Activated T-helper 1 cell treated with anti-CD3 and anti-CD28 coated beads, Interleukin-12 subunit alpha, Interleukin-12 subunit beta, Interleukin-2, Interleukin-4 antibody, amounts not matched to agents 30 ng/mL and 10 ng/mL and 1 ng/mL, durations not matched to agents 14 hours and 24 hours and 36 hours (primary cell): Measurements from ENCODE around the gene ODAPH. TPM values are rescaled to one million over a fixed set of nuclear protein-coding genes. Genes with fewer than 3 reads are reported as not detected.

Source experiments
- DNase-seq: peaks from one replicate; pipeline ENCODE4 v3.0.0; 2021; ENCODE audit warnings: low spot score
- H3K27ac Mint-ChIP-seq: one replicate; pipeline ENCODE4 v1.8.0; 2021; ENCODE audit warnings: mild to moderate bottlenecking, mixed read lengths
- H3K27me3 Mint-ChIP-seq: one replicate; pipeline ENCODE4 v1.8.0; 2022; ENCODE audit warnings: mild to moderate bottlenecking, moderate library complexity, mixed read lengths; ENCODE audit not compliant: insufficient read depth
- H3K36me3 Mint-ChIP-seq: one replicate; pipeline ENCODE4 v1.8.0; 2021; ENCODE audit warnings: low read depth, mixed read lengths
- H3K4me1 Mint-ChIP-seq: one replicate; pipeline ENCODE4 v1.8.0; 2021; ENCODE audit warnings: low read depth, mixed read lengths
- H3K4me3 Mint-ChIP-seq: one replicate; pipeline ENCODE4 v1.8.0; 2021; ENCODE audit warnings: mild to moderate bottlenecking, moderate library complexity, mixed read lengths
- H3K9me3 Mint-ChIP-seq: one replicate; pipeline ENCODE4 v1.8.0; 2021; ENCODE audit warnings: mixed read lengths
- intact Hi-C: fragments of 100-400 bp; cut with micrococcal nuclease; formaldehyde crosslinking; loops from one replicate; pipeline ENCODE4 v1.15.1; 2024
- total RNA-seq: library from RNA; stranded (reverse); gene quantifications from 2 replicates; pipeline ENCODE4 v1.2.3, GENCODE V29; 2022

Gene ODAPH
- total RNA-seq, 1 donor from 2014 or later = 1.4 TPM

DNA sequence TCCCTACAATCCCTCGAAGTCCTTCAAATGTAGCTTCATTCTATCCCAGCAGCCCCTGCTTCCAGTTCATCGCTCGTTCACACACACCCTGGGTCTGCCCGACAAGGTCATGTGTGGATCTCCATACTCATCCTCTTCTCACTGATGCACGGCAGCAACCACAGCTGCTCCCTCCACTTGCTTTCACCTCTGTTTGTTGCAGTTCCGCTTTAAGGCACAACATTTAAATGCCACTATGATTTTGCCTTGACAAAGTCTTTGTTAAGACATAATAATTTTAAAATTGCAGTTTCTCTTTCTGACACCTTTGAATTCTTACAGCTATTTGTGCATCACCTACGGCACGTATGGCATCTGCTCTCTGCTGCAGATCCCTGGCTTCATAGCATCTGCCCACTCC lies 1.8 kb downstream of the ODAPH start:
- intact Hi-C loops = no loop called here
- H3K9me3 Mint-ChIP-seq = no peaks in the 10 kb centered on the region
- no peak overlapping the region for H3K4me3 Mint-ChIP-seq
- H3K4me1 Mint-ChIP-seq = peaks cover 5% of the 10 kb centered on the region
- no peaks in the 10 kb centered on the region for H3K36me3 Mint-ChIP-seq
- DNase-seq = no peak
- H3K27me3 Mint-ChIP-seq = peaks cover 3% of the 10 kb centered on the region
- no peak overlapping the region for H3K27ac Mint-ChIP-seq

DNA sequence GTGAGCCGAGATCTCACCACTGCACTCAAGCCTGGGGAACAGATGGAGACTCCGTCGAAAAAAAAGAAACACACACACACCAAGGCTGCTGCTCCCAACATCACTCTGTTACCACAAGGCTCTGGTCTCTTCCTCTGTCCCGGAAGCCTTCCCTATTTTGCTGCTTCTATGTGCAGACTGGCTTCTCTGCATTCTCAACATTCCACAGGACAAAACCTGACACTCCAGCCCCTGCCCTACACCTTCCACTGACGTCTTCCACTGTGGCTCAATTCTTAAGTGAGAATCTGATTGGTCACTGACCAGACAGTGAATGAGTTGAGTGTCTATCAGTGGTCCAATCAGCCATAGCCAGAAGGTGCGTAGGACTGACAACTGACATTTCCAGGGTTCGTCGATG lies 5.9 kb downstream of the ODAPH start:
- Mint-ChIP-seq H3K27me3 (peaks cover 3% of the 10 kb centered on the region), H3K4me1 (peaks cover 16% of the 10 kb centered on the region), H3K27ac (no peak overlapping the region), H3K4me3 (no peak overlapping the region), H3K9me3 (no peaks in the 10 kb centered on the region), H3K36me3 (no peaks in the 10 kb centered on the region)
- intact Hi-C loops = no loop called here
- DNase-seq = no peak

DNA sequence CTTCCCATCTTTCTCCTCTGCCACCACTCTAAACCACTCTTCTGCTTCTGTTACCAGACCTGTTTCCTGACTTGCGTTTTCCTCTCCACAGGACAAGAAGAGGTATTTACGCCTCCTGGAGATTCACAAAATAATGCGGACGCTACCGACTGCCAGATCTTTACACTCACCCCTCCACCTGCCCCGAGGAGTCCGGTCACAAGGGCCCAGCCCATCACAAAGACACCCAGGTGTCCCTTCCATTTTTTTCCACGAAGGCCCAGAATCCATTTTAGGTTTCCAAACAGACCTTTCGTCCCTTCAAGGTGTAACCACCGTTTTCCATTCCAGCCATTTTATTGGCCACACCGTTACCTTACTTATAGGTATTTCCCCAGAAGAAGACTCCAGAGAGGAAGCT lies 8.2 kb downstream of the ODAPH start:
- DNase-seq = no peak
- Mint-ChIP-seq H3K27ac (no peak overlapping the region), H3K36me3 (no peaks in the 10 kb centered on the region), H3K27me3 (peaks cover 3% of the 10 kb centered on the region), H3K9me3 (no peaks in the 10 kb centered on the region), H3K4me1 (peaks cover 11% of the 10 kb centered on the region), H3K4me3 (no peak overlapping the region)
- intact Hi-C loops = no loop called here

DNA sequence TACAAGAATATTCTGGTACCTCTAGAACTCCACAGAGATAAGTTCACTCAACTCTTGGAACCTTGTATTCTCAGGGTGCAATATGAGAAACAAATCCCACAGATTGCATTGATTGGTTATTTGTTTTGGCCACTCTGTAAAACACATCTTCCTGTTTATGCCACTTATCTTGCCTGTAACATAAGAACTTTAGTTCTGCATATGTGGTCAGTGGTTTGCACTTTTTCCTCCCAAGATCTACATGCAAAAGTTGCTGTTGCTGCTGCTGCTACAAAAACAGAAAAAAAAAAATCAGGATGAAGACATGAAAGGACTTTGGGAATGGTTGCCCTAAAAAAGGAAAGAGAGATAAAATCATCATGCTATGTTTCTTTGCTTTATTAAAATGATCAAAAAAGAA lies 9.6 kb downstream of the ODAPH start:
- peaks cover 11% of the 10 kb centered on the region for H3K4me1 Mint-ChIP-seq
- DNase-seq = no peak
- no peak overlapping the region for H3K4me3 Mint-ChIP-seq
- H3K27me3 Mint-ChIP-seq = peaks cover 3% of the 10 kb centered on the region
- no peak overlapping the region for H3K27ac Mint-ChIP-seq
- H3K36me3 Mint-ChIP-seq = no peaks in the 10 kb centered on the region
- H3K9me3 Mint-ChIP-seq = no peaks in the 10 kb centered on the region
- intact Hi-C loops = no loop called here

DNA sequence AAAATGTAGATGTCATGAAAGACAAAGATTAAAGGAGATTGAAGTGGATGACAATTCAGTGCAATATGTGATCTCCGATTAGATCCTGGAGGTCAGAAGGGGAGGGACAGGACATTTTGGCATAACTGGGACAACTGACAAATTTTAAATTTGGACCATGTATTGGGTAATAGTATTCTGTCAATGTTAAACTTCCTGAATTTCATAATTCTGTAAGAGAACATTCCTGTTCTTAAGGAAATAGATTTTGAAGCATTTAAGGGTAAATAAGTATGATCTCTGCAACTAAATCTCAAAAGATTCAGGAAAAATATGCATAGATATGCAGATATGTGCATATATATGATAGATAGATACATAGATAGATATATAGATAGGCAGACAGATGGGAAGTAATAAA lies 11.0 kb downstream of the ODAPH start:
- intact Hi-C loops = no loop called here
- Mint-ChIP-seq H3K4me1 (peaks cover 11% of the 10 kb centered on the region), H3K36me3 (no peaks in the 10 kb centered on the region), H3K9me3 (no peaks in the 10 kb centered on the region), H3K27me3 (peaks cover 4% of the 10 kb centered on the region), H3K4me3 (no peak overlapping the region), H3K27ac (no peak overlapping the region)
- no peak for DNase-seq

DNA sequence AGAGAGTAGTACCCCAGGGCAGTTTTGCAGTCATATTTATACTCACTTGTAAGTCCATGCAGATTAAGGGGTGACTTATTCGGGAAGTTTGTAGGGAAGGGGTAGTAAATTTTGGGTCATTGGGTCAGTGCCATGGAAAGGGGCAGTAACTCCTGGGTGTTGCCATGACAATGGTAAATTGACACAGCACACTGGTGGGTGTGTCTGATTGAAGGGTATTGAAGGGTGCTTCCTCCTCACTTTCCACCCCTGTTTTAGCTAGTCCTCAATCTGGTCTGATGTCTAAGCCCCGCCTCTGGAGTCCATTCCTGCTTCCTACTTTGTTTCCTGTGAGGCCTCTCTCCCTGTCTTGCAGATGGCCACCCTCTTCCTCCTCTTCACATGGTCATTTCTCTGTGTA lies 11.9 kb downstream of the ODAPH start:
- Mint-ChIP-seq H3K4me3 (no peak overlapping the region), H3K4me1 (peaks cover 11% of the 10 kb centered on the region), H3K27ac (no peak overlapping the region), H3K36me3 (no peaks in the 10 kb centered on the region), H3K9me3 (no peaks in the 10 kb centered on the region), H3K27me3 (peaks cover 7% of the 10 kb centered on the region)
- intact Hi-C loops = no loop called here
- DNase-seq = no peak

DNA sequence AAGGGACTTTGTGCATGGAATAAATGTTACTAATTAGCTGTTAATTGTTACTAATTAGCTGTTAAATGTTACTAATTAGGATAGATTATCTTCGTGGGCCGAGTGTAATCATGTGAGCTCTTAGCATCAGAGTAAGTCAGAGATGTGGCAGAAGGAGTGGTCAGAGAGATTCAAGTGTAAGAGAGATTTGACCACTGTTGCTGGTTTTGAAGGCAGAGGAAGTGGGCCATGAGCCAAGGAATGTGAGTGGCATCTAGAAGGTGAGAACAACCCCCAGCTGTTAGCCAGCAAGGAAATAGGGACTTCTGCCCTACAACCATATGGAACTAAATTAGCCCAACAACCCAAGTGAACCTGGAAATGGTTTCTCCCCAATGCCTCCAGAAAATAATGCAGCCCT lies 28.2 kb downstream of the ODAPH start:
- intact Hi-C loops = no loop called here
- no peak overlapping the region for H3K27ac Mint-ChIP-seq

DNA sequence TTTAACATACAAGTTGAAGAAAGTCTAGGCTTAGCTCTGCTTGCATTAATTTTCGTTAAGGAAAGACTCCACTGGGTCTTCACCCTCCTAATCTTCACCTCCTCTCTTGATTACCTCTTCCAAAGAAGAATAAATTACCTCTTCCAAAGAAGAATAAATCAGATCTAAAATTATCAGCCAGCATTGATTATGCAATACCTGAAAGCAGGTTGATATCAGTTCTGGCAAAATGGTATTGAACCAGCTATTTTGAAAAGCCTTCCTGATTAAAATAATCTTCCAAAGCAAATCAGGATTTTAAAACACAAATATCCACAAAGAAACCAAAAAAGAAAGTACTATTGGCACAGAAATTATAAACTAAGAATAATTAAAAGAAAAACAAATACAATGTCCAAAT lies 37.5 kb downstream of the ODAPH start:
- H3K27me3 Mint-ChIP-seq = peaks cover 2% of the 10 kb centered on the region
- no peaks in the 10 kb centered on the region for H3K4me1 Mint-ChIP-seq
- DNase-seq = no peak
- intact Hi-C loops = no loop called here
- H3K4me3 Mint-ChIP-seq = no peak overlapping the region
- H3K9me3 Mint-ChIP-seq = no peaks in the 10 kb centered on the region
- no peaks in the 10 kb centered on the region for H3K36me3 Mint-ChIP-seq
- no peak overlapping the region for H3K27ac Mint-ChIP-seq

More for the DNA sequence above, 28.2 kb downstream of the ODAPH start:
- H3K4me1 Mint-ChIP-seq = no peaks in the 10 kb centered on the region
- H3K9me3 Mint-ChIP-seq = peaks cover 5% of the 10 kb centered on the region
- no peak for DNase-seq
- no peak overlapping the region for H3K4me3 Mint-ChIP-seq
- peaks cover 21% of the 10 kb centered on the region for H3K27me3 Mint-ChIP-seq
- H3K36me3 Mint-ChIP-seq = no peaks in the 10 kb centered on the region

DNA sequence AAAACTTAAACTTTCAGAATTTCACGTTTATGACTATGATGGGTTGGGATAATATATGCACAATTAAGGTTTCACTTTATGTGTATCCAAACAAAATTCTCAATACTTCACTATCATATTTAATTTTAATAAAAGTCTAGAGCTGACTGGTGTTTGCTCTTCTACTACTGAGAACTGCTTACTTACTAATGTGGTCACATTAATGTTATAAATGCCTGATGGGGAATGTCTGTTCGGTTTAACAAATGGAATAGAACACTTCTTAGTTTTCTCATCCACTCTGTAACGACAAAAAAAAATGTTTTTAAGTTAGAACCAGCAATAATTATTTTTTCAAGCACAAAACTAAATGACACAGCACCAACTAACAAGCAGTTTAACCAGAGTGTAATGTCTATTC lies 40.2 kb downstream of the ODAPH start:
- H3K4me3 Mint-ChIP-seq = no peak overlapping the region
- no peaks in the 10 kb centered on the region for H3K9me3 Mint-ChIP-seq
- peaks cover 5% of the 10 kb centered on the region for H3K27me3 Mint-ChIP-seq
- DNase-seq = no peak
- H3K4me1 Mint-ChIP-seq = no peaks in the 10 kb centered on the region
- intact Hi-C loops = no loop called here
- H3K36me3 Mint-ChIP-seq = no peaks in the 10 kb centered on the region
- H3K27ac Mint-ChIP-seq = no peak overlapping the region

DNA sequence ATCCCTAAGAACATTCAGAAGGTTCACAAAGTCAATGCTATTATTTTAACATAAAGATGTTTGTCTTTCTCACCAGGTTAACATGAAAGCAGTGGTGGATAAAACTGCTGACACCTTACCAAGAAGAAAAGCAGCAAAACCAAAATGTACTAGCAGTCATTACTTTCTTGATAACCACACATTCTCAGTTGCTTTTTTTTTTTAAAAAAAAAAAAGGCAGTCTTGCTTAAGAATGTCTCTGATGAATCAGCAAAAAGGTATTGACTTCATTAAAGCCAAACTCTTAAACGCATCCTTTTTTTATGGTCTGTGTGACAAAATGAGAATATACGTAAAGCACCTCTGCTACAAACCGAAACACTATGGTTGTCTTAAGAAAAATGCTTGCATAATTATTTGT lies 42.5 kb downstream of the ODAPH start:
- intact Hi-C loops = no loop called here
- DNase-seq = no peak
- H3K36me3 Mint-ChIP-seq = no peaks in the 10 kb centered on the region
- H3K9me3 Mint-ChIP-seq = no peaks in the 10 kb centered on the region
- H3K4me3 Mint-ChIP-seq = no peak overlapping the region
- H3K4me1 Mint-ChIP-seq = no peaks in the 10 kb centered on the region
- H3K27ac Mint-ChIP-seq = no peak overlapping the region
- H3K27me3 Mint-ChIP-seq = peaks cover 5% of the 10 kb centered on the region

DNA sequence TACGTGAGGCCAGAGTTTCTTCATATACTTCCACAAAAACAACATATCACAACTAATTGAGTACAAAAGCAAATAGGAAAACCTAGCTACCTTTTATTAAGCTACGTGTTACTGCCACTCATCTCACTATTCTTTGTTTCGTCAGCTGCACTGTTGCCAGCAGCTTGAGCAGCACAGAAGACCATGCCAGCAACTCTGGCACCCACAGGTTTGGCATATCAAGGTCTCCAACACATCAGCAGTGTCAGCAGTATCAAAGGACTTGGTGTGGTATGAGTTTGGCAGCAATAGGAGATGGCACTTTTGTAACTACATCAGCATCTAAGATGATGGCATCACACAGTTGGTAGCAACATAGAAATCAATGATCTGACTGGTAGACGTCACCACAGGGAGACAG lies 43.8 kb downstream of the ODAPH start:
- Mint-ChIP-seq H3K9me3 (no peaks in the 10 kb centered on the region), H3K4me3 (no peak overlapping the region), H3K36me3 (no peaks in the 10 kb centered on the region), H3K4me1 (no peaks in the 10 kb centered on the region), H3K27me3 (peaks cover 7% of the 10 kb centered on the region), H3K27ac (no peak overlapping the region)
- intact Hi-C loops = no loop called here
- no peak for DNase-seq

DNA sequence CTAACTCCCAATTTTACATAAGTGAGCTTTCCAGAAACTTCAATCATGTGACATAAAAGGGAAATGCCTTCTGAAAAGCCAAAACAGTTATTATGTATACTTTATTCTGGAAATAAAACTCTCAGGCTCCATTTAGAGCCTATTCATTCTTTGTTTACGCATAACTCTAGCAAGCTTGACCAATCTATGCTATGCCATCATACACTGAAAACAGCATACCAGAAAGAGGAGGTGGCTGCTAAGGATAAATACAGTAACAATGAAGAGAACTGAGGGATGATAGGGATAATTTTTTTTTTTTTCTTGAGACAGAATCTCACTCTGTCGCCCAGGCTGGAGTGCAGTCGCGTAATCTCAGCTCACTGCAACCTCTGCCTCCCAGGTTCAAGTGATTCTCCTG lies 50.1 kb downstream of the ODAPH start:
- Mint-ChIP-seq H3K9me3 (no peaks in the 10 kb centered on the region), H3K36me3 (no peaks in the 10 kb centered on the region), H3K27ac (no peak overlapping the region), H3K27me3 (peaks cover 5% of the 10 kb centered on the region), H3K4me1 (no peaks in the 10 kb centered on the region), H3K4me3 (no peak overlapping the region)
- no peak for DNase-seq
- intact Hi-C loops = no loop called here

DNA sequence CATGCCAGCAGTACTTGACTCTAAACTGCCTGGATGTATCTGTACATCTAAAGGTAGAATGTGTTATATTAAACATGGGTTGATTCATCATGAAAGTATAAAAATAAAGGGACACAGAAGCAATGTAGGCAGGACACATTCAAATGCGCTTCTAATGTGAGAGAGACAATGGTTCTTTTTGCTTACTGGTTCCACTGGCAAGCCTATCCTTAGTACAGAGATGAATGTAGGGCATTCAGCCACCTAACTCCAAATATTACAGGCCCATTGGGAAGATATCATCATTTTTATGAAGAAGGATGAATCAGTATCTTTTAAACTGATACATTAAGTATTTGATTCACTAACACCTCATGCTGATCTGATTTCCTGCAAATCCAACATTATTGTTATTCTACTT lies 56.4 kb downstream of the ODAPH start:
- DNase-seq = no peak
- Mint-ChIP-seq H3K4me3 (no peak overlapping the region), H3K4me1 (peaks cover 6% of the 10 kb centered on the region), H3K27ac (no peak overlapping the region), H3K36me3 (no peaks in the 10 kb centered on the region), H3K9me3 (peaks cover 4% of the 10 kb centered on the region), H3K27me3 (peaks cover 3% of the 10 kb centered on the region)
- intact Hi-C loops = no loop called here
